ENCODE results near the gene PMM2.

PMM2 gene

DNA sequence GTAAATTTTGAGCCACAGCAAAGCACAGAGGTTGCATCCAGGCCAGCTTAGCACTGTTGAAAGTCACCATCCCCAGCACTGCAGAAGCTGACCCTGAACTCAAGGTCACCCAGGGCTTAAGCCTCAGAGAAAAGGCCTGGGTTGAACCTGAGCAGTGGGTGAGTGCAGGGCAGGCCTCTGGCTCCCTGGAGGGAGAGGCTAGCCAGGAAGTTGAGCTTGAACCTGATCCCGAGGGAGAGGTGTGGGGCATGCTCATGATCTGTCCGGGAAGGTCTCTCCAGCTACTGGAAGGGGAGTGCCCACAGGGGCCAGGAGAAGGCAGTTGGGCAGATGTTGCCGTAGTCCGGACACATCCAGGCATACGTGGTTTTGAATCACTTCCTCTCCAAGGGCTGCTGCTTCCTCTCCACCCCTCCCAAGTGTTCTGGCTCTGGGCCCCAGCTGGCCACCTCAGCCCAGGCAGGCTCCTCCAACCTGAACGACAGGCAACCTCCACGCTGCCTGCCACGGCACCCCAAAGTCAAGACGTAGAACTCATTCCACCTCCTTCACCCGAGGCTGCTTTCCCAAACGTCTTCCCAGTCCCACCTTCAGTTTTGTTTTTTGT lies 52.7 kb downstream of the PMM2 start:
- DNase-seq (ENCODE audit: low read depth in 3 of 3) = no peak

DNA sequence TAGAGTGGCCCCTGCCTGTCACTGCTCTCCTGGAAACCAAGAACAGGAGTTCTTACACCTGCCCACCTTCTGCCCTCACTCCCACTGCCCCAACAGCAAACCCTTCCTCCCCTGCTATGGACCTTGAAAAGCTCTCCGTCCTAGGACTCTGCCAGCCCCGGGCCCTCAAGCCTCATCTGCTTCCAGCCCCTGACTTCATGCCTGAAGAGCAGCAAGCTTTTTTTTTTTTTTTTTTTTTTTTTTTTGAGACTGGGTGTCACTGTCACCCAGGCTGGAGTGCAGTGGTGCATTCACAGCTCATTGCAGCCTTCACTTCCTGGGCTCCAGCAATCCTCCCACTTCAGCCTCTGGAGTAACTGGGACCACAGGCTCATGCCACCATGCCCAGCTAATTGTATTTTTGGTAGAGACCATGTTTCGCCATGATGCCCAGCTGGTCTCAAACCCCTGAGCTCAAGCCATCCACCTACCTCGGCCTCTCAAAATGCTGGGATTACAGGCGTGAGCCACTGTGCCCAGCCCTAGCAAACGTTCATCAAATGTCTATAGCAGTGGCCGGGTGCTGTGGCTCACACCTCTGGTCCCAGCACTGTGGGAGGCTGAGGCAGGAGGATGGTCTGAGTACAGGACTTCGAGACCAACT lies 54.2 kb downstream of the PMM2 start:
- DNase-seq (ENCODE audit: low read depth in 3 of 3) = no peak

DNA sequence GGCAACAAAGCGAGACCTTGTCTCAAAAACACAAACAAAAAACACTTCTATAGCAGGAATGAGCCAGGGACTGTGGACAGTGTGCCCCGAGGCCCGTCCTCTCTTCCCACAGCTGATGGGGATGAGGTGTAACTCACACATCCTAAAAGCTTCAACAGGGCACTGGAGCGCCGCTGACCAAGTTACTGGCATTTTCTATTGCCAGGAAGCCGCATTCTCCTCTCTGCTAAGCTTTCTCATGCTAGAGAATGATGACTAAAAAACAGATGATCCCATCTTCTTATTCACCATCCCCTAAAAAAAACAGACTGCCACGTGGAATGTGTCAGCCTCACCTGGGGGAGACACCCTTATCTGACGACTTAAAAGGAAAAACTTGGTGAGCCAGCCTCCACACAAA lies 54.9 kb downstream of the PMM2 start:
- DNase-seq (ENCODE audit: low read depth in 3 of 3) = no peak

DNA sequence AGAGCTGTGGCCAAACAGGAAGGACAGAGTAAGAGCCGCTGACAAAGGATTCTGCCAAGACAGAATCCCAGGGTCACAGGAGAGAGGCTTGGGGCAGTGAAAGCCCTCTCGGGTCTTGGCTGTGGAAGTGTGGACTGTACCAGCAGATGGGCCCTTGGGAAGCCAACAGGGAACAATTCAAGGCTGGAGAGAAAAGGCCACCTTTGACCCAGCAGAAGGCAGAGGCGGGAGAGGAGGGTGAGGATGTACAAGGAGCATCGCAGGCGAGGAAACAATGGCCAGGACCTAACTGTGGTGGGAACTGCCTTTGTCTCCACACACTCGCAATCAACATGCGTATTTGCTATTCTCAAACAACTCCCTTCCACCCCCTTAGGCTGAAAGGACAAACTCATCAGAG lies 55.5 kb downstream of the PMM2 start:
- no peak for DNase-seq (ENCODE audit: low read depth in 3 of 3)

DNA sequence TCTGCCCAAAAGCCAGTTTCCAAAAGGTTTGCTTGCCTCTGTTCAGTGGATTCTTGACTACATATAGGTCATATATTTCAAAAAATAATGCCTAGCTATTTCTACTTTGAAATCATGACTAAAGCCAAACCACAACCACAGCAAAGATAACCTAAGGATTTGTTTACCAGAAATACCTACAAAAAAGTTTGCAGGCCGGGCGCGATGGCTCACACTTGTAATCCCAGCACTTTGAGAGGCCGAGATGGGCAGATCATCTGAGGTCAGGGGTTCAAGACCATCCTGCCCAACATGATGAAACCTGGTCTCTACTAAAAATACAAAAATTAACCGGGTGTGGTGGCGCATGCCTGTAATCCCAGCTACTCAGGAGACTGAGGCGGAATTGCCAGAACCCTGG lies 56.0 kb downstream of the PMM2 start:
- no peak for DNase-seq (ENCODE audit: low read depth in 3 of 3)

DNA sequence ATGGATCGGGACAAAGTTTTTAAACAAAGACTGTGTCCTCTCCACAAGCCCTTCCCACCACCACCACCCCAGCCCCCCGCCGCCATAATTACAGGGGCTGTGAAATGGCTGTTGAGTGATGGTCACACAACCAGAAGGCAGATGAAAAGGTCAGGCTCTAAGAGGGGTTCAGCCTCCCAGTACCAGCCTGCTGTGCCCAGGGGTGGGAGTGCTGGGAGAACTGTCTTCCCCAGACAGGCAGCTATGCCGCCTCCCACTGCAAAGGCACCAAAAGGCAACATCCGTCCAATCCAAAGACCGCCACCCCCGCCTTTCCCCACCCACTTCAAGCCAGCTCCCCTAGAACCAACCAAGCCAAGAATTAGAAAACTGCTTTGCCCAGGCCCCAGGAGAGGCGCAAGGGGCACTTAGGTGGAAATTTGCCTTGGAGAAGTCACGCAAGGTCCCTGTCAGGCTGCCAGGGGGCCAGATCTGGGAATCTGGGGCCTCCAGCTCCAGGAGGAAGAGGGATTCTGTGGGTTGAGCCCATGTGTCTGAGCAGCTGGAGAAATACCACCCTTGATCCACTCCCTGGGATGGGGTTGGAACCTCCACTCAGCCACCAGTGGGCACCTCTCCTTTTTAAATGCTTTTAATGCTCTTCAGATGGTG lies 56.8 kb downstream of the PMM2 start:
- no peak for DNase-seq (ENCODE audit: low read depth in 3 of 3)

DNA sequence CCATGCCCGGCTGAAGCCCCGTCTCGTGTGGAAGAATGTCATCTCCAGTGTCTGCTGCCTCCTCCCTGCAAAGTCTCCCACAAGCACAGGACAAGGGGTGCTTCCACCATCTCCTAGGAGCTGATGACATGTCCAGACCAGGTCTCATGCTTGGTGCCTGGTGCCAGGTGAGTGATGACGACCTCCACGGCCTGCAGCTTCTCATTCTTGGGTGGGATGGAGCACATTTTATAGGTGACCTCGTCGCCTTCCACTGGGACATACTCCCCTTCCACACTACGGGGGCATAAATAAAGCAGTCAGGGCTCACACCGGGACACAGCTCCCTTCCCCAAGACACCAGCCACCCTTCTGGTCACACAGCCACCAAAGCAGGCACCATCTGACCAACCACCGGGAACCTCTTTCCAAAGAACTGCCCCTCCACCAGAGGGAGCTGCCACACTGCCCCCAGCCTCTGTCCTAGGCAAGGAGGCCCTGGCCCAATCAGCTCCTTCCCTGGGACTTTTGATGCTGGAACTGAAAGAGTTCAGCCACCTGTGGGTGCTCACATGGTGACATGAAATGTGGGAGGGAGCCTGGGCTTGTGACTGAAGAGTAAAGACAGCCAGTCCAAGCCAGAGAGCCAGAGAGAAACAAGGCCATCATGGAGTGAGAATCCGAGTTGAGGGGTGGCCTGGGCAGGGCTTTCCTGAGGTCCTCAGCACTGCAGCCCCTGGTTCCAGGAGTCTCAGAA lies 57.6 kb downstream of the PMM2 start:
- DNase-seq (ENCODE audit: low read depth in 3 of 3) = no peak

DNA sequence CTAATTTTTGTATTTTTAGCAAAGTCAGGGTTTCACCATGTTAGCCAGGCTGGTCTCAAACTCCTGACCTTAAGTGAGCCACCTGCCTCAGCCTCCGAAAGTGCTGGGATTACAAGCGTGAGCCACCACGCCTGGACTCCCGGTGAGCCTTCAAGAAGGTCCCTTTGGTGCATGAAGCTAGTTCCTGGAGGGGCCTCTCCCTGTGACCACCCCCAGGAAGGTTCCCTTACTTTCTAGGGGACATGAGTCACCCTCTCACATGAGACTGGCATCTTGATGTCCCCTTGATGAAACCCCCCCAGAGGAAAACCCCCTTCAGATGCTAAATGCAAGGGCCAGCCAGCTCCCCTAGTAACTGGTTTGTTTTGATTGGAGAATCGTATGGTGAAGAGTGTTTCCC lies 58.3 kb downstream of the PMM2 start:
- DNase-seq (ENCODE audit: low read depth in 3 of 3) = no peak

DNA sequence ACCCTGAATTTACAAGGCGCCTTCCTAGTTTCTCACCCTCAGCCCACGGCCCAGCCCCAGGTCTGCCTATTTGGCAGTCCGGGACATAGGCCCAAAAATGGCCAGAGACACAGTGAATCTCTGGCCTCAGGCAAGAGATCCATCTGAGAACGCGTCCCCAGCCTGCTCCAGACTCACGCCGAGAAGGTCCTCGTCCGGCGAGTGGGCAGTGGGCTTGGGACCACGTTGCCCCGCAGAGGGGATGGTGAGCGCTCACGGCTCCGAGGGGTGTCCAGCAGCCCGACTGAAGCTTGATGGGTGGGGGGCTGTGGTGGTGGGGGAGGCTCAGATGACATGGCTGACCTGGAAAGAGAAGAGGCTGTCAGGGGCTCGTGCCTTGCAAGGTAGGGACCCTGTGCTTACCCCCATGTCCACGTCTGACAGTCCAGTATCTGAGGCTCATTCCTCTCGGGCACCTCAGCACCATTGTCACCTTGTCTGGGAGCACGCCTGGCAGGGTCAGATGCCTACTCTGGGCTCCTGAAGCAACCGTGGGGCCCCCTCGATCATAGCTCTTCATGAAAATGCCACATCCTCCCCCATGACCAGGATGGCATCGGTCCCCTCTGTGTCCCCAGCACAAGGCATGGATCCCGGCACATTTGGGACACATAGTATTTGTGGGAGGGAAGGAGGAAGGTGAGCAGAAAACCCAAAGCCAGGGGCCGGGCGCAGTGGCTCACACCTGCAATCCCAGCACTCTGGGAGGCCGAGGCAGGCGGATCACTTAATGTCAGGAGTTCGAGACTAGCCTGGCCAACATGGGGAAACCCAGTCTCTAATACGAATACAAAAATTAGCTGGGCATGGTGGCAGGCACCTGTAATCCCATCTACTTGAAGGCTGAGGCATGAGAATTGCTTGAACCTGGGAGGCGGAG lies 61.6 kb downstream of the PMM2 start:
- DNase-seq (ENCODE audit: low read depth in 3 of 3) = no peak

DNA sequence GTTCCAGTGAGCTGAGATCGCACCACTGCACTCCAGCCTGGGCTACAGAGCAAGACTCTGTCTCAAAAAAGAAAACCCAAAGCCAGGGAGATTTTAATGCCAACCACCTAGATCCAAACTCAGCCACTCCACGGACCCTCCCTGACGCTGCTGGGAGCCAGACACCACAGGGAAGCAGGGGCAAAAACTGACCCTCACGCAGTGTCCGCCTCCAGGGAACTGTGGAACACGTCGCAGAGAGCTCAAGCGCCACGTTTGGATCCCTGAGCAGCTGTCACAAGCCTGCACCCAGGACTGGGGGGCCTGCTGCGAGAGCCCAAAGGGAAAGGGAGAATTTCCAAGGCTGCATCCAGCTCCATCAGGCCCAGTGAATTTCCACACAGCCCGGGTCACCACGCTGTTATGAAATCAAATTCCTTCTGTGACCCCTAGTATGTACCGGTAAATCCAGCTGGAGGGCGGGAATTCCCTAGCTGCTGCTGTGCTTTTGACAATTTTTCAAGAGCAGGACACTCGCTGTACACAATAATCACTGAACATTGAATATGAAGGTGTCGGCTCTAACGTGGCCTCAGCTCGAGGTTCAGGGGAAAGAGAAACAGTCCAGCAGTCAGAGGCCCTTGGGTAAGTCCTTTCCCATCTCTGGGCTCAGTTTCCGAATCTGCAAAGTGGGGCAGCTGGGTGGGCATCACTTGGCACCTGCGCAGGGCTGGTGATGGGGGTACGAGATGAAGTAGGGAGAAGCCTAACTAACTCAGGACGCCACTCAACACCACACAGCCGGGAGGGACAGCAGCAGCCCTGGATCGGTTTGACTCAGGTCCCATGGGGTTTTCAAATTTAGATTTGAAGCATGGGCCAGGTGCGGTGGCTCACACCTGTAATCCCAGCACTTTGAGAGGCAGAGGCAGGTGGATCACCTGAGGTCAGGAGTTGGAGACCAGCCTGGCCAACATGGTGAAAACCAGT lies 62.6 kb downstream of the PMM2 start:
- no peak for DNase-seq (ENCODE audit: low read depth in 3 of 3)

DNA sequence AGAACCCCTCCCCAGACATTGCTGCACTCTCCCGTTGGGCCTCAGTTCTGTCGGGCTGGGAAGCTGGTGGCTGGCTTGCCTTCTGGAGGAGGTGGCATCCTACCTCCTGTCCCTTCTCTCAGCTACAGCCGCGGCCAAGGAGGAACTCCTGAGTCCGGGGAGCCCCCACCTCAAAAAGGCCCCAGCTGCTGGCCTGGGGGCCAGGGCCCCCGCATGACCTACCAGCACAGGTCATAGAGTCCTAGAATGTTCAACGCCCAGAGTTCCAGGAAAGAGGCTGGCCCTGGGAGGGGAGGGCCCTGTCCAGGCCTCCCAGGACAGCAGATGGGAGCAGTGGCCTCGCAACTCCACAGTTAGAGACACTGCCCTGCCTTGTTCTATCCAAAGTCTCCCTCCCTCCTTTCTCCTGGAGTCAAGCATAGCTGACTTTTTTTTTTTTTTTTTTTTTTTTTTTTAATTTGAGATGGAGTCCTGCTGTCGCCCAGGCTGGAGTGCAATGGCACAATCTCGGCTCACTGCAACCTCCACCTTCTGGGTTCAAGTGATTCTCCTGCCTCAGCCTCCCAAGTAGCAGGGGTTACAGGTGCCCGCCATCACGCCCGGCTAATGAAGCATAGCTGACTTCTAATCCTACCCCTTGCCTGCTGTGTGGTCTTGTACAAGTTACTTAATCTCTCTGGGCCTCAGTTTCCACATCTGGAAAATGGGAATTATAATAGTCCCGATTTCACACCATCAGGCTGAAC lies 64.1 kb downstream of the PMM2 start:
- no peak for DNase-seq (ENCODE audit: low read depth in 3 of 3)

DNA sequence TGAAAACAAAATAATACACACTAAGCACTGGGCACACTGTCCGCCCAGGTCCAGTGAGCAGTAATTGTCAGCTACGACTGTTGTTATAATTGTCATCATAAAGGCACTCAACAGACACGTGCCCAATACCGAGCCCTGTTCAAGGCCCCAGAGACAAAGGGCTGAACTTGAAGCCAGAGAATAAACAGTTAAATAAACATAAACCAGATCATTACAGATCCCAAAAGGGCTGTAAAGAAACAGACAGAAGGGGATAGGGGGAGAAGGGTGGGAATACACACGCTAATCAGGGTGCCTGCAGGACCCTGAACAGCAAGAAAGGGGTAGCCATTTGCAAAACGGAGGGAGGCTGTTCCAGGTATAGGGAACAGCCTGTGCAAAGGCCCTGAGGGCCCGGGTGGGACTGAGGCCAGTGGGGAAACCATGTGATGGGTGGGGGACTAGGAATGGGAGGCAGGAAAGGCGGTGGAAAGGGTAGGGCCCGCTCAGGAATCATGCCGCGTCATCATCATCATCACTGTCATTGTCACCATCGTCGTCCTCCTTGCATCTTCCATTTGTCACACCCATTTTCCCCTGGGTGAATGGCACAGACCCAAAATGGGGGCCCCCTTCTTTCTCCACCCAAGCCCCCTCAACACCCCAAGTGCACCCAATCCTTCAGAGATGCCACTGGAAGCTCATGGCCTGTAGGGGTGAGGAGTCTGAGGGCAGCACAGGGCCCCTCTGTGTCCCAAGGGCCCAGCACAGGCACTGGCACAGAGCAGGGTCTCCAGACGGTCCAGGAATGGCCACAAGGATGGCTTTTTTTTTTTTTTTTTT lies 64.9 kb downstream of the PMM2 start:
- DNase-seq (ENCODE audit: low read depth in 3 of 3) = no peak

DNA sequence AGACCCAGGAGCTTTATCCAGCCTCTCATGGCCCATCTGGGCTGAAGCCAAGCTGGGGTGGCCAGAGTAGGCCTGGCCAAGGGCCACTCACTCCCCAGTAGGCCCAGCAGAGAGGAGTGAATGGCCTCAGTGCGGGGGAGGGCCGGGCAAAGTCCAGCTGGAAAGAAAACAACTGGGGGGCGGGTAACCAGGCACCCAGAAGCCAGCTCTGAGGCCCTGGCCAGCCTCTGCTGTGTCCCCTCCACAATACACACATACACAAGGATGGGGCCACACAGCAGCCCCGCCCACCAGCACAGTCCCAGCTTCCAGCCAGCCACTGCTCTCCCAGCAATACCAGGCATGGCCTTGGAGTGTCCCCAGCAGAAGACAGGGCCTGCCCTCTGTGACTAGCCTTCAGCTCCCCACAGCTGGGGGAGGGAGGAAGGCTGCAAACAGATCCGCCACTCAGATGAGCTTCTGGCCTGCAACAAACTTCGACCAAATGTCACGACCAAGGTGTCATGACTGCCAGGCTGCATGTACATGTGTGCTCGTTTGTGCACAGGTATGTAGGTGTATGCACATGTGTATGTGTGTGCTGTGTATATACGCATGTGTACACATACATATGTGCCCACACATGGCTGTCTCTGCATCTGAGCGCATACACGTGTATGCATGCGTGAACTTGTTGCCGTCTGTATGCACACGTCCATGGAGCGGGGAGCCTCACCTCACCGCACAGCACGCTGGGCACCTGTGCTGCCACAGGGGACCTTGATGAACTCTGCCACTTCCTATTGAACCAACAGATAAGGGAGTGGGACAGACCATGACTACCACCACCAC lies 66.2 kb downstream of the PMM2 start:
- DNase-seq (ENCODE audit: low read depth in 3 of 3) = no peak

DNA sequence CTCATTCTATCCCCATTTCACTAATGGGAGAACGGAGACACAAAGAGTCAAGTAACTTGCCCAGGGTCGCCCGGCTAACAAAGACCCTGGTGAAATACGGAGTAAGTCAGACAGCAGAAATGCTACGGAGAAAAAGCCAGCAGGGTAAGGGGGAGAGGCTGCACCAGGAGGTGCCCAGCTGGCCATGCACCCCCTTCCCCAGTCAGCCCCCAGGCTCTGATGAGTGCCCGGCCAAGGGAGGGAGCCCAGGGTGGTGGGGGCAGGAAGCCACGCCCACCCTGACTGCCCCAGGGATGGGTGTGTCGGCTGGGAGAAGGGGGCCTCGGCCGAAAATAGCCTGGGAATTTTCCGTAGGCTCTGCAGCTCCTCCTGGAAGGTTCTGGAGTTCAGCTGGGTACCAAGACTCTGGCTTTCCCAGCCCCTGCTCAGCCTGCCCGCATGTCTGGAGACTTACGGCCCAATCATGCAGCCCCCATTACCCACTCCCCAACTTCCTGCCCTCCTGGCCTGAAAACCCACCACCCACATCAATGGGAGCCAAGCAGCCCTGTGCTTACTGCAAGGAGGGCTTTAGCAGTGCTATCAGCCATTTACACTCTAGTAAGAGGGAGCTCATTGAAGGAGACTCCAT lies 67.0 kb downstream of the PMM2 start:
- DNase-seq (ENCODE audit: low read depth in 3 of 3) = no peak

DNA sequence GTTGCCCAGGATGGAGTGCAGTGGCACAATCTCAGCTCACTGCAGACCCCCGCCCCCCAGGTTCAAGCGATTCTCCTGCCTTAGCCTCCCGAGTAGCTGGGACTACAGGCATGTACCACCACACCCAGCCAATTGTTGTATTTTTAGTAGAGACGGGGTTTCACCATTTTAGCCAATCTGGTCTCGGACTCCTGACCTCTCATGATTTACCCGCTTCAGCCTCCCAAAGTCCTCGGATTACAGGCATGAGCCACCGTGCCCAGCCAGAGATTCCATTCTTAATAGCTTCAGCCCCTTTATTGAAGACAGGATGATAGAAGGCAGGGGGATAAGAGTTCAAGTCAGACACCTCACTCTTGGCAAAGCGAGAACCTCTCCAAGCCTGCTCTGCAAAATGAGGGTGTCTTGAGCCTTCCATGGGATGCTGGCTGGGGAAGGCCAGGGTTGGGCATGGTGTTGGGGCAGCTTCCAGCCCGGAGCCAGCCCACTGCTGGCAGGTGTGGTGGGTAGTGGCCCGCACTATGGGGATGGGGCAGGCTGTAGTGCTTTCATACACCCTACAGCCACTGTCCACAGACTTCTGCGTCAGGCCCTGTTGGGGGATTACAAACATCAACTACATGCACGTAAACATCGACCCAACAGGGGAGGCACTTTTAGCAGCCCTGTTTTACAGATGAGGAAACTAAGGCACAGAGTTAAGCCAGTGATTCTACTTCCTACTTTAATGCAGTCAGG lies 67.7 kb downstream of the PMM2 start:
- DNase-seq (ENCODE audit: low read depth in 3 of 3) = no peak

DNA sequence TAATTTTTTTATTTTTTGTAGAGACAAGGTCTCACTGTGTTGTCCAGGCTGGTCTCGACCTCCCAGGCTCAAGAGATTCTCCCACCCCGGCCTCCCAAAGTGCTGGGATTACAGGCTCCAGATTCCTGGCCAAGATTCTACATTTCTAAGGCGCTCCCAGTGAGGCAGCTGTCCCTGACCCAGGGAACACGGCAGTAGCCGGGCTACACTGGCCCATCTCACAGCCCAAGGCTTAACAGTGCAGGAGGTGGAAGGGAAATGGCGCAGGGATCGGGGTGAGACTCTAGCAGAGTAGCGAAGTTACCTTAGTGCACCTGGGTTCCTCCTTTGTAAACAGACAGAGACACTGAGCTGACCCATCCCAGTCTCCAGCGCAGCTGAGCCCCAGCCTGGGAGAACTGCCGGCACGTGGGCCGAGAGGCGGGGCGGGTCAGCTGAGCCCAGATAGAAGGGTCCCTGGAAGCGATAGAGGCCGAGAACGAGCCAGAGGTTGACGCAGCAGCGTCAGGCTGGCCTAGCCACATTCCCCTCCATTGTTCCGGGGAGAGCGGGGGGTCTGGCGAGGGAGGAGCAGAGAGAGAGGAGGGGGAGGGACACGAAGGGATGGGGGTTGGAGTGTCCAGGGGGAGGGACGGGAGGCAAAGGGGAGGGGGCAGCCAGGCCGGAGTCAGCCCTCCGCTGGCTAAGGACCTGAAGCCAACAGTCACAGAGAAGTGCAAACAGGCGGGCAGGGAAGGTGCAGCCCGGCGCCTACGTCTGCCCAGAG lies 68.7 kb downstream of the PMM2 start:
- DNase-seq (ENCODE audit: low read depth in 3 of 3) = no peak

Measured in stimulated activated CD4-positive, alpha-beta T cell treated with anti-CD3 and anti-CD28 coated beads, TNF-alpha, amount 100 ng/mL, for 48 hours (primary cell).